Measurements from ENCODE around the gene SAMD1. TPM values are rescaled to one million over a fixed set of nuclear protein-coding genes. Genes with fewer than 3 reads are reported as not detected.

The SAMD1 gene
- total and polyA plus RNA-seq, 2 of the 8 experiments (the other 6 are each of a cell fraction or from before 2014, with no cell fraction given), result 40.0 to 100 TPM

GRCh38 chr19:14070268-14071050 is 20.1 kb downstream of the SAMD1 start (continued):
- TF ChIP-seq CHD7 (IDR thresholded peaks at IDR 0.05; ENCODE audit: insufficient replicate concordance, low read length), result no peak
- no peak for TF ChIP-seq TEAD4 (IDR thresholded peaks at IDR 0.05; ENCODE audit: low read depth, low read length)
- no peak for TF ChIP-seq SP2 (IDR thresholded peaks at IDR 0.05; ENCODE audit: low read length)
- TF ChIP-seq CHD1 (IDR thresholded peaks at IDR 0.05; ENCODE audit: low read depth, low read length), result no peak
- no peak for TF ChIP-seq GTF2F1 (IDR thresholded peaks at IDR 0.05; ENCODE audit: borderline replicate concordance, low read depth, low read length)
- TF ChIP-seq MAFK (IDR thresholded peaks at IDR 0.05; ENCODE audit: low read depth, low read length), result no peak
- TF ChIP-seq RBBP5 (IDR thresholded peaks at IDR 0.05; ENCODE audit: borderline replicate concordance, low read depth, low read length), result no peak
- no peak for TF ChIP-seq SRF (IDR thresholded peaks at IDR 0.05; ENCODE audit: low read depth, low read length)
- TF ChIP-seq RXRA (IDR thresholded peaks at IDR 0.05; ENCODE audit: insufficient read depth, low read depth, low read length), result no peak
- TF ChIP-seq TAF1 (IDR thresholded peaks at IDR 0.05; ENCODE audit: low read depth, low read length), result no peak
- no peak for TF ChIP-seq SP1 (IDR thresholded peaks at IDR 0.05; ENCODE audit: low read depth, low read length)
